ENCODE data around the gene KIF2A.
"Not testable (repeated sequence)": the region's sequence is repeated elsewhere in the genome, so short reads cannot be mapped to it uniquely, and the experiment has no call there.

KIF2A gene

DNA sequence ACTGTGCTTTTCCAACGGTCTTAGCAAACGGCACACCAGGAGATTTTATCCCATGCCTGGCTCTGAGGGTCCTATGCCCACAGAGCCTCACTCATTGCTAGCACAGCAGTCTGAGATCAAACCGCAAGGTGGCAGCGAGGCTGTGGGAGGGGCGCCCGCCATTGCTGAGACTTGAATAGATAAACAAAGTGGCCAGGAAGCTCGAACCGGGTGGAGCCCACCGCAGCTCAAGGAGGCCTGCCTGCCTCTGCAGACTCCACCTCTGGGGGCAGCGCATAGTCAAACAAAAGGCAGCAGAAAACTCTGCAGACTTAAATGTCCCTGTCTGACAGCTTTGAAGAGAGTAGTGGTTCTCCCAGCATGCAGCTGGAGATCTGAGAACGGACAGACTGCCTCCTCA lies 14.2 kb upstream of the KIF2A start:
- DNase-seq, result not testable (repeated sequence)

DNA sequence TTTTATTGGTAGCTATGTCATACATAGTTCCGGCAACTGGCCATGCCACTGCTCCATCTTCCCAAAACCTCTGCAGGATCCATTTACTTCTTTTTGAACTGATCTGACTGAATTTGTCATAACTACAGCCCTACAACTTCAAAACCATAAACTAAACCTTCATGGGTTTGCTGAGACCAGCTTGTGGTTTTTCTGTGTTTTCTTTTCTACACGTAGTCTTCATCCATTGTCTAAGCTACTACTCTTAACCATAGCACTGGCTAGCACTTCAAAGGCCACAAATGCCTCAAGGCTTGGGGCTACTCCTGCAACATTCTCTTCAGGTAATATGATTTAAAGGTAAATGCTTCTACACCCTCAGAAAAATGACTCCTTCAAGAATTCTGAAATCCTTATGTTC lies 9.0 kb upstream of the KIF2A start:
- no peak for DNase-seq

GRCh38 chr5:62298118-62298517 lies 7.9 kb upstream of the KIF2A start:
- DNase-seq, result no peak

GRCh38 chr5:62299101-62299500 lies 6.9 kb upstream of the KIF2A start:
- DNase-seq, result no peak

DNA sequence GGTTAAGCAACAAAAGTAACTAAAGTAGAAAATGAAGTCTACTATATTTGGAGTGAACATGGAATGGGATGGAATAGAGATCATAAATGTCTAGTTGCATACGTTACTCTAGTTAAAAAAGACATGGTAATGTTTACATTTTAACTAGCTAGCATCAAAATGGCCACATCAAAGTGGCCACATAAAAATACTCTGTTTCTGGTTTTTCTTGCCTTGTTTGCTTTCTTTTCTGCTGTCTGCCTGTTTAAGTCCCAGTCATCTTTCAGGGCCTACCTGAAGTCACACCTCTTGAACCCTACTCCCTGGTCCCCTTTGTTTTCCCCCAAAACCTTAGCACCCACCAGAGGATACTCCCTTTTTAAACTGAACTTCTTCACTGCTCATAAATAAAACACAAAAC lies 6.4 kb upstream of the KIF2A start:
- DNase-seq, result no peak

- peak in 1 of 51 donors; percentile 27 for DNase-seq
Measured at GRCh38 chr5:62305358-62305714, 670 bp upstream of the KIF2A start.

DNA sequence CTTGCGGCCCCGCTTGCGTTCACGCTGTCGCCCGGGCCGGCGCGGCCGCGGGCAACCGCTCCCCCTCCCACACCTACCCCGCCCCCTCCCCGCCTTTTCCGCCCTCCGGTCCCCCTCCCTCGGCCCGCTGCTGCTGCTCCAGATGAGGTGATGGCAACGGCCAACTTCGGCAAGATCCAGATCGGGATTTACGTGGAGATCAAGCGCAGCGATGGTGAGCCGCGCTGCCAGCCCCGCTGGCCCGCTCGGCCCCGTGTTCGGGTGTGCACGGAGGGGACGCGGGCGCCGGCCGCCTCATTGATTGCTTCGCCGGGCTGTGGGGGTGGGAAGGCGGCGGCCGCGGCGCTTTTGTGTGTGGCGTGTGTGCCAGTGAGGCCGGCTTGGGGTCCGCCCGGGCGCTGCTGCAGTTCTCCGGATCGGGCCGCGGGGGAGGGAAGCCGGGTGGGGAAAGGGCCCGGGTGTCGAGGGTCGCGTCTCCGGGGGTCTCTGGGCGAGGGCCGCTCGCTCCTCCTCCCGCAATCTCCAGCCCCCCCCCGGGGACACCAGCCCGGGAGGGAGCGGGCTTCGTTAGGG lies 403 bp downstream of the KIF2A start:
- peak in 39 of 51 donors; percentile 30 to 95 (median 74) for DNase-seq

DNA sequence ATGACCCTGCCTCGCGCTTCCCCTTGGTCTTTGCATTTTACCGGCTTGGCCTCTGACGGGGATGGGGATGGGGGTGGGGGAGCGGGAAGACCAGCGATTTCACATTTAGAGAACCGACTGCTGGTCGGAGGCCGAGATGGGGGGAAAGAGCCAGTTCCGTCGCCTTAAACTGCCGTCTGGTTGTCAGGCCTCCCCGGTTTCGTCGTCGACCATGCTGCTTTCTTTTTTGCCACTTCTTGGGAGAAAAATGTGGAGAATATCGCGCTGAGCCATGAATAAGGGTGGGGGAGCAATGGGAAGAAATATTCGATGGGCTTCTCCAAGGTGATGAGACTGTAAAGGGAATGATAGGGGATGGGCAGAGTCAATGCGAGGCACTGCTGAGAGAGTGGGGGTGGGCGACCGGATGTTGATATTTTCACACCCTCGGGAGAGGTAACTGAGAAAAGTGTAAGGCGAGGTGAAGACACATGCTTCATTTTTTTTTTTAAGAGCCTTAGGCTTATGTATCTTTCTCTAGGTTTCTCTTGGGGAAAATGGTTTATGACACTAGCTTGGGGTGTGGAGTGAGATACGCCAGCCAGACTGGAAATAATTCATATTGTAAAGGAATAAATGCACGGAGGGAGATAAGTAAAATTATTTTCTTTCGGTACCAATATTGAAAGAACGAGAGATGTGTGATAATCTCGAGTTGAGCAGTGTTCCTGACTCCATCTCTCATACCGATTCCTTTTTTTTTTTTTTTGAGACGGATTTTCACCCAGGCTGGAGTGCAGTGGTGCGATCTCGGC lies 1.1 kb downstream of the KIF2A start:
- DNase-seq, result peak in 23 of 51 donors; percentile 10 to 79 (median 40)

DNA sequence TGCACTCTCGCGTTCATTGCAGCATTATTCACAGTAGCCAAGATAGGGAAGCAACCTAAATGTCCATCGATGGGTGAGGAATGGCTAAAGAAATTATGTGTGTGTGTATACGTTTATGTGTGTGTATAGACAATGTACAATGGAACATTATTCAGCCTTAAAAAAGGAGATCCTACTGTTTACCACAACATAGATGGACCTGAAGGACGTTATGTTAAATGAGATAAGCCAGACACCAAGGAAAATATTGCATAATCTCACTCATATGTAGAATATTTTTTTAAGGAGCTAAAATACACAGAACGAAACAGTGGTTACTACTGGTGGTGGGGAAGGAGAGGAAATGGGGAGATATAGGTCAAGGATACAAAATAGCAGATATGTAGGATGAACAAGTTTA lies 2.4 kb downstream of the KIF2A start:
- no peak for DNase-seq

DNA sequence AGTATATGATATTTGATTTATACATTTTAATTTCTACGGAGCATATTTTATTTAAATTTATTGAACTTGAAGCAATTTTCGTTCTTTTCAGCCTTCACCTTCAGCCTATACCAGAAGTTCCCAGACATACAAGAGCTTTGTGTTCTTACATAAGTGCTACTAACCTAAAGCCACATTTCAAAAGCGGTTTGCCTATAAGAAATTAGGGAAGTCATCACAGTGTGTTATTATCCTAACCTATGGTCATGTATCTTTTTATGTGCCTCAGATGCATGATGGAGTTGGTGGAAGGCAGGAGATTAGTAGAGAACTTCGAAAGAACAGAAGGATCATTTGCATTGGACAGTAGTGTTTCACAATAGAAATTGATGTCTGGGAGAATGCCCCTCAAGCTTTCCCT lies 3.1 kb downstream of the KIF2A start:
- DNase-seq, result no peak

- DNase-seq, result no peak
Measured at GRCh38 chr5:62310426-62311143, 4.6 kb downstream of the KIF2A start.

GRCh38 chr5:62312036-62312435 lies 6.0 kb downstream of the KIF2A start:
- DNase-seq, result no peak

GRCh38 chr5:62312674-62313073 lies 6.7 kb downstream of the KIF2A start:
- DNase-seq, result no peak

DNA sequence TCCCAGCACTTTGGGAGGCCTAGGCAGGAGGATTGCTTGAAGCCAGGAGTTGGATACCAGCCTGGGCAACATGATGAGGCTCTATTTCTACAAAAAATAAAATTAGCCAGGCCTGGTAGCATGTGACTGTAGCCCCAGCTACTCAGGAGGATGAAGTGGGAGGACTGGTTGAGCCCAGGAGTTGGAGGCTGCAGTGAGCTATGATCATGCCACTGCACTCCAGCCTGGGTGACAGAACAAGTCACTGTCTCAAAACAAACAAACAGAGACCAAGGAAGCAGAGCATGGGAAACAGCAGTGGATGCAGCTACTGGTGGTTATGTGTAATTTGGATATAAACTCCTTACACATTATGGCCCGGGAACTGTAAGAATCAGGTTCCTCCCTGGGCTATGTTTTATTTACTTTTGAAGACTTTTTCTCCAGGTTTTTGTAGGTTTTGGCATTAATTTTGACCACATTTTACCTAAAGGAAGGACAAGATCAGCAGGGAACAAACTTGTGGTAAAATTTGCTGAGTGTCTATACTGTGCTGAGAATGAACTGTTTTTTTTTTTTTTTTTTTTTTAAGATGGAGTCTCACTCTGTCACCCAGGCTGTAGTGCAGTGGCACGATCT lies 8.3 kb downstream of the KIF2A start:
- DNase-seq, result no peak

DNA sequence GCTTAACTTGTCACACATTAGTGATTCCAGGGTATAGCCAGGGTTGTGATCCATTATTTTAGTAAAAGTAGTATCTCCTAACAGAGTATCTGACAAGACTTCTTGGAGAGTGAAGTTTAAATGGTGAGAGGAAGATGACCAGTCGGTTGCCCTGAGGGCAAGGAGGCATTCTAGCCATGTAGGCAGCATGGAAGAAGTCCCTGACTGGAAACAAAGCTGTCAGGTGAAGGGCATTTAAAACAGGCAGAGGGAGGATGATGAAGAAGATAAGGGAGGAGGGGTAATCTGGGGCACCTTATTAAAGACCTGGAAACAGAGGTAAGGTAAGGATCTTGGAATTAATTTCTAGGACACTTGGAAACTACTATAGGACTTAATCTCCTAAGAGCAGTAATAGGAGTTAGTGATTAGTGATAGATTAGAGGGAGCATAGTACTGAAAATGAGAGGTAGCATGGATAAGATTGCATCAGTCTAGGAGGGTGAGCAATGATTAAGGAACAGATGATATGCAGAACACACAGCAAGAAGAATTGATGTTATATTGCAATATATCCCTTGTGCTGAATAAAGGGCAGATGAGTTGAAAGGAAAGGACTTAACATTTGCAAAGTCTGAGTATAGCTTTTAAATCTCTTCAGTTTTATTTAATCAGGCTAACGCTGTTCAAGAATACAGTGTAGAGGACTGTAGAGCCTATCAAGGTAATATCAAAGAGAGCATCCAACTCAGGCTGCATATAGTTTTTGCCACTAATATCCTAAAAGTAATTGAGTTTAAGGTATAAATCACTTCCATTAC lies 9.6 kb downstream of the KIF2A start:
- DNase-seq, result no peak

DNA sequence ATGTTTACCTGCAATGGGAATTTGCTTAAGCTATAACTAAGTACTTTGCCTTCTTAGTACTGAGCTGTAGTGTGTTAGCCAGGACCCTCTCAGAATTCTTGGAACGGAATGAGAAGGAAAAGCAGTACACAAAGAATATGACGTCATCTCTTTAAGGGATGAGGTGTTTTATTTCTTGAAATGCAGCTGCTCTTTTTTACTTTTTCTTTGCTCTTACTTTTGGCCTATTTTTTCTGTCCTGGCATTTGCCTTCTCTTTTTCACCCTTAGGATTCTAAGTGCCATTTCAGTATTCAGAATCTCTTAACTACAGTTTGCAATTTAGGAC lies 10.1 kb downstream of the KIF2A start:
- DNase-seq, result no peak

DNA sequence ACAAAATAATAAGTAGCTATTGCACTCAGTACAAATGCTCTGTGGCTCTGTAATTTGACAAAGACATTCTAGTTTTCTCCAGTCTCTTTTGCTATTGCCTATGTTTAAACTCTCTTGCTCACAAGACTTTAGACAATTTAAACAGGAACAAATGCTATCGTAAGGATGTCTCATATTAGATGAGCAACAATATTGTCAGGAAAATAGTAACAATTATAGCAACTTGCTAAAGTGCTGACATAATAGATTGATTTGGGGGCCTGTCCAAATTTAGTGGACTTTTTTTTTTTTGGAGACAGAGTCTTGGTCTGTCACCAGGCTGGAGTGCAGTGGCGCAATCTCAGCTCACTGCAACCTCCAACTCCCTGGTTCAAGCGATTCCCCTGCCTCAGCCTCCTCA lies 11.8 kb downstream of the KIF2A start:
- DNase-seq, result no peak

DNA sequence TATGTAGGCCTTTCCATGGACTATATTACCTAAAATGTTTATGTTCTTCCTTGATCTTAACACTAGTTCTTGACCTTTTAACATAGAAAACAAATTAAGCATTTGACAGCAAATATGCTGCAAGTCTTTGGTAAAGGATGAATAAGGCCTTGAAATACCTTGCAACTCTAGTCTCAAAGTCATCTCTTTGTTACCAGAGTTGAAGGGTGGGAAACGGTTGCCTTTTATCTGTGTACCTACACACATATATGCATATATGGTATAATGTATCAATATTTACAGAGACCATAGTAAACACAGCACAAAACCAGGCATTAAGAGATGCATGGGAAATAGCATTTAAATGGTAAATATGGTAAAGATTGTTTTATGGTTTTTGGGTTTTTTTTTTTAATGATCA lies 16.5 kb downstream of the KIF2A start:
- DNase-seq, result no peak

- no peak for DNase-seq
Measured at GRCh38 chr5:62326302-62326701, 20.3 kb downstream of the KIF2A start.

DNA sequence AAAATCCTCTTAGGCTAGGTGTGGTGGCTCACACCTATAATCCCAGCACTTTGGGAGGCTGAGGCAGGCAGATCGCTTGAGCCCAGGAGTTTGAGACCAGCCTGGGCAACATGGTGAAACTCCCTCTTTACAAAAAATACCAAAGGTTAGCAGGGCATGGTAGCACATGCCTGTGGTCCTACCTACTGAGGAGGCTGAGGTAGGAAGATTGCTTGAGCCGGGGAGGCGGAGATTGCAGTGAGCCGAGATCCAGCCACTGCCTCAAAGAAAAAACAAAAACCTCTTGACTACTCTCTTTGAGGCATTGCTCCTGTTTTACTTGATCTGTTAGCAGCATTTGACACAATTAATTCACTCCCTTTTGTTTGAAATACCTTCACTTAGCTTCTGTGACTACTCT lies 20.7 kb downstream of the KIF2A start:
- DNase-seq, result no peak

- DNase-seq, result no peak
Measured at GRCh38 chr5:62327138-62328053, 21.4 kb downstream of the KIF2A start.
